Prostate gland (tissue), 2 donors: ENCODE measurements around the gene DYRK2.

Experiments used
- CTCF ChIP-seq, 4 experiments: fragments of 200-600 bp in 2 of 4; fragments of 450-650 bp in 2 of 4; sonication (generic) in 2 of 4; IDR thresholded peaks; 1 replicate in 3 of 4; 2 replicates in 1 of 4; pipeline ENCODE4 v1.5.1; 2016 to 2019; ENCODE audit warnings: antibody characterized with exemption in 4 of 4, mild to moderate bottlenecking in 2 of 4, moderate library complexity in 2 of 4
- POLR2A ChIP-seq: fragments of 450-650 bp; IDR thresholded peaks from one replicate; pipeline ENCODE4 v1.6.1; 2016; ENCODE audit warnings: antibody characterized with exemption, mild to moderate bottlenecking
- POLR2AphosphoS5 ChIP-seq: sonication (generic); formaldehyde crosslinking; IDR thresholded peaks from one replicate; pipeline ENCODE4 v1.6.1; 2017; ENCODE audit warnings: antibody characterized with exemption

DNA sequence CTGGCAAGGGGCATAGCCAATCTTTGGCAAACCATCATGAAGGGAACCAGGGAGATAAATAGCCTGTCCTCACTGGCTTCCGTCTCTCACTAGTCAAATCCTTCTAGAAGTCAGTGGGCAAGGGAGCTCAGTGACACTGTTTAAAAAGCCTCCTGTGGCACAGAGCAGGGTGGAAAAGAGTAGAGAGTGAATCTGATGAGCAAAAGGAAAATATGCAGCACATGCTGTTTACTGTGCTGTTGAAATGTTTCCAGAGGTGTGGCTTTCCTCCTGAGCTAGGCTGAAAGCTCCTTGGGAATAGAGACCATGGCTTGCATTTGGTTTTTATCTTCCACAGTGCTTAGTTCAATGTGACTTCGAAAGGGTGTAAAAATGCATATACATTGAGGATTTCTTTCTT, 7.7 kb upstream of the DYRK2 start:
- TF ChIP-seq CTCF (IDR thresholded peaks at IDR 0.05), result no peak
- no peak for TF ChIP-seq POLR2A
- no peak for TF ChIP-seq POLR2AphosphoS5
